Mucosa of stomach (tissue), 1 donor: ENCODE results near the gene SENP1.

Experiments used
- H3K27me3 ChIP-seq: one replicate; pipeline ENCODE4 v1.7.0; 2013; ENCODE audit warnings: mild to moderate bottlenecking, low read length; ENCODE audit not compliant: control insufficient read depth, insufficient read depth
- H3K36me3 ChIP-seq: one replicate; pipeline ENCODE4 v1.7.0; 2013; ENCODE audit warnings: low read length; ENCODE audit not compliant: control insufficient read depth, insufficient read depth
- H3K4me1 ChIP-seq: one replicate; pipeline ENCODE4 v1.7.0; 2013; ENCODE audit warnings: mild to moderate bottlenecking, low read length; ENCODE audit not compliant: control insufficient read depth, insufficient read depth
- H3K4me3 ChIP-seq: one replicate; pipeline ENCODE4 v1.7.0; 2013; ENCODE audit warnings: low read length
- H3K9ac ChIP-seq: one replicate; pipeline ENCODE4 v1.7.0; 2013; ENCODE audit warnings: mild to moderate bottlenecking, low read length, moderate library complexity
- H3K9me3 ChIP-seq: one replicate; pipeline ENCODE4 v1.7.0; 2013; ENCODE audit warnings: mild to moderate bottlenecking, low read length, moderate library complexity; ENCODE audit not compliant: control insufficient read depth
- donor health status: Pancreatic carcinoma.

SENP1 gene

GRCh38 chr12:48106681-48107613 lies 1.1 kb upstream of the SENP1 start:
- H3K9me3 ChIP-seq, result no peaks in the 10 kb centered on the region
- H3K4me1 ChIP-seq, result peaks cover 9% of the 10 kb centered on the region
- H3K27me3 ChIP-seq, result no peaks in the 10 kb centered on the region
- peak overlapping the region; percentile 90 for H3K4me3 ChIP-seq
- H3K9ac ChIP-seq, result peak overlapping the region; percentile 88
- H3K36me3 ChIP-seq, result no peaks in the 10 kb centered on the region

GRCh38 chr12:48105321-48105866 lies 485 bp downstream of the SENP1 start:
- H3K4me1 ChIP-seq, result peaks cover 9% of the 10 kb centered on the region
- no peaks in the 10 kb centered on the region for H3K36me3 ChIP-seq

GRCh38 chr12:48104531-48104930 lies 1.3 kb downstream of the SENP1 start:
- no peaks in the 10 kb centered on the region for H3K36me3 ChIP-seq
- H3K4me3 ChIP-seq, result no peak overlapping the region
- peaks cover 9% of the 10 kb centered on the region for H3K4me1 ChIP-seq
- no peak overlapping the region for H3K9ac ChIP-seq
- H3K9me3 ChIP-seq, result no peaks in the 10 kb centered on the region
- no peaks in the 10 kb centered on the region for H3K27me3 ChIP-seq

More at GRCh38 chr12:48105321-48105866, 485 bp downstream of the SENP1 start:
- peak overlapping the region; percentile 88 for H3K9ac ChIP-seq
- no peaks in the 10 kb centered on the region for H3K9me3 ChIP-seq
- peak overlapping the region; percentile 90 for H3K4me3 ChIP-seq
- no peaks in the 10 kb centered on the region for H3K27me3 ChIP-seq

- no peaks in the 10 kb centered on the region for H3K4me1 ChIP-seq
- no peaks in the 10 kb centered on the region for H3K36me3 ChIP-seq
- no peaks in the 10 kb centered on the region for H3K27me3 ChIP-seq
- no peak overlapping the region for H3K4me3 ChIP-seq
- H3K9ac ChIP-seq, result no peak overlapping the region
- H3K9me3 ChIP-seq, result no peaks in the 10 kb centered on the region
Measured at GRCh38 chr12:48092611-48093010, 13.3 kb downstream of the SENP1 start.

GRCh38 chr12:48086327-48086726 lies 19.6 kb downstream of the SENP1 start:
- H3K36me3 ChIP-seq, result no peaks in the 10 kb centered on the region
- H3K9me3 ChIP-seq, result no peaks in the 10 kb centered on the region
- H3K27me3 ChIP-seq, result no peaks in the 10 kb centered on the region
- H3K4me1 ChIP-seq, result no peaks in the 10 kb centered on the region
- H3K4me3 ChIP-seq, result no peak overlapping the region
- no peak overlapping the region for H3K9ac ChIP-seq

- Histone ChIP-seq H3K9ac (no peak overlapping the region), H3K36me3 (no peaks in the 10 kb centered on the region), H3K4me1 (no peaks in the 10 kb centered on the region), H3K9me3 (no peaks in the 10 kb centered on the region), H3K4me3 (no peak overlapping the region), H3K27me3 (no peaks in the 10 kb centered on the region)
Measured at GRCh38 chr12:48084841-48085460, 20.9 kb downstream of the SENP1 start.

GRCh38 chr12:48084066-48084465 lies 21.8 kb downstream of the SENP1 start:
- Histone ChIP-seq H3K9me3 (no peaks in the 10 kb centered on the region), H3K36me3 (no peaks in the 10 kb centered on the region), H3K9ac (no peak overlapping the region)

GRCh38 chr12:48080821-48081220 lies 25.1 kb downstream of the SENP1 start:
- Histone ChIP-seq H3K9ac (no peak overlapping the region), H3K4me1 (no peaks in the 10 kb centered on the region), H3K36me3 (no peaks in the 10 kb centered on the region), H3K9me3 (no peaks in the 10 kb centered on the region), H3K4me3 (no peak overlapping the region), H3K27me3 (no peaks in the 10 kb centered on the region)

More at GRCh38 chr12:48084066-48084465, 21.8 kb downstream of the SENP1 start:
- Histone ChIP-seq H3K27me3 (no peaks in the 10 kb centered on the region), H3K4me1 (no peaks in the 10 kb centered on the region), H3K4me3 (no peak overlapping the region)

- no peaks in the 10 kb centered on the region for H3K36me3 ChIP-seq
- no peak overlapping the region for H3K4me3 ChIP-seq
- no peaks in the 10 kb centered on the region for H3K9me3 ChIP-seq
- no peaks in the 10 kb centered on the region for H3K27me3 ChIP-seq
- H3K4me1 ChIP-seq, result no peaks in the 10 kb centered on the region
- H3K9ac ChIP-seq, result no peak overlapping the region
Measured at GRCh38 chr12:48080285-48080684, 25.6 kb downstream of the SENP1 start.

GRCh38 chr12:48078901-48079300 lies 27.0 kb downstream of the SENP1 start:
- no peak overlapping the region for H3K4me3 ChIP-seq
- no peaks in the 10 kb centered on the region for H3K36me3 ChIP-seq
- H3K9me3 ChIP-seq, result no peaks in the 10 kb centered on the region
- H3K4me1 ChIP-seq, result no peaks in the 10 kb centered on the region
- no peak overlapping the region for H3K9ac ChIP-seq
- no peaks in the 10 kb centered on the region for H3K27me3 ChIP-seq

GRCh38 chr12:48077111-48077510 lies 28.8 kb downstream of the SENP1 start:
- H3K4me1 ChIP-seq, result no peaks in the 10 kb centered on the region
- no peak overlapping the region for H3K4me3 ChIP-seq
- H3K9ac ChIP-seq, result no peak overlapping the region
- no peaks in the 10 kb centered on the region for H3K27me3 ChIP-seq
- no peaks in the 10 kb centered on the region for H3K36me3 ChIP-seq
- no peaks in the 10 kb centered on the region for H3K9me3 ChIP-seq

GRCh38 chr12:48075832-48076231 lies 30.0 kb downstream of the SENP1 start:
- Histone ChIP-seq H3K9ac (no peak overlapping the region), H3K27me3 (no peaks in the 10 kb centered on the region), H3K4me1 (no peaks in the 10 kb centered on the region), H3K36me3 (peaks cover under 1% of the 10 kb centered on the region), H3K4me3 (no peak overlapping the region), H3K9me3 (no peaks in the 10 kb centered on the region)
